ENCODE measurements around the gene KRT85. TPM values are rescaled to one million over a fixed set of nuclear protein-coding genes. Genes with fewer than 3 reads are reported as not detected.

Gene KRT85
- polyA plus RNA-seq, 1 donor (not counting 4 experiments of a cell fraction or from before 2014, with no cell fraction given): not detected

- Histone ChIP-seq H3K4me3 (ENCODE audit: control insufficient read depth in 2 of 3, extremely low read depth in 1 of 3, insufficient read depth in 2 of 3, low read depth in 1 of 3, low read length in 3 of 3) (no peak overlapping the region), H2AFZ (ENCODE audit: control insufficient read depth, low read length) (no peak overlapping the region), H3K9ac (ENCODE audit: control insufficient read depth, extremely low read depth, insufficient read depth, low read length) (no peak overlapping the region), H3K79me2 (ENCODE audit: control insufficient read depth, insufficient read depth, low read length) (no peaks in the 10 kb centered on the region), H3K27me3 (ENCODE audit: control insufficient read depth, extremely low read depth, insufficient read depth, low read length) (no peaks in the 10 kb centered on the region), H3K4me1 (ENCODE audit: control insufficient read depth, extremely low read depth, insufficient read depth, low read length) (peaks cover 8% of the 10 kb centered on the region), H3K36me3 (ENCODE audit: control insufficient read depth in 2 of 2, extremely low read depth in 1 of 2, insufficient read depth in 2 of 2, low read length in 2 of 2) (no peaks in the 10 kb centered on the region), H4K20me1 (ENCODE audit: control insufficient read depth, extremely low read depth, insufficient read depth, low read length) (no peaks in the 10 kb centered on the region), H3K9me1 (ENCODE audit: control insufficient read depth, extremely low read depth, insufficient read depth, low read length) (no peaks in the 10 kb centered on the region), H3K27ac (ENCODE audit: control insufficient read depth, insufficient read depth, low read length) (no peak overlapping the region), H3K4me2 (ENCODE audit: control insufficient read depth, extremely low read depth, insufficient read depth, low read depth, low read length) (no peak overlapping the region), H3K9me3 (ENCODE audit: control insufficient read depth, low read depth, low read length) (no peaks in the 10 kb centered on the region)
- DNase-seq (ENCODE audit: low read depth, low spot score): no peak
- FAIRE-seq: no peak
- TF ChIP-seq CTCF (optimal IDR thresholded peaks at IDR 0.05 in 1 of 3, IDR thresholded peaks at IDR 0.05 in 1 of 3, conservative IDR thresholded peaks at IDR 0.05 in 1 of 3; ENCODE audit: extremely low read depth in 1 of 3, insufficient read depth in 2 of 3, low read length in 3 of 3) (no peak), EZH2 (IDR thresholded peaks at IDR 0.05; ENCODE audit: low read length) (no peak)
- dilution Hi-C loops (cut with MboI; ENCODE audit: extremely low pct_ligation_motif_present, low sequenced_read_pairs): no loop called here
Measured at GRCh38 chr12:52353766-52354165, 13.5 kb downstream of the KRT85 start.

GRCh38 chr12:52352951-52353350 is 14.3 kb downstream of the KRT85 start:
- Histone ChIP-seq H3K27ac (ENCODE audit: control insufficient read depth, insufficient read depth, low read length) (no peak overlapping the region), H3K9ac (ENCODE audit: control insufficient read depth, extremely low read depth, insufficient read depth, low read length) (no peak overlapping the region), H3K79me2 (ENCODE audit: control insufficient read depth, insufficient read depth, low read length) (no peaks in the 10 kb centered on the region), H3K4me3 (ENCODE audit: control insufficient read depth in 2 of 3, extremely low read depth in 1 of 3, insufficient read depth in 2 of 3, low read depth in 1 of 3, low read length in 3 of 3) (no peak overlapping the region), H2AFZ (ENCODE audit: control insufficient read depth, low read length) (no peak overlapping the region), H3K36me3 (ENCODE audit: control insufficient read depth in 2 of 2, extremely low read depth in 1 of 2, insufficient read depth in 2 of 2, low read length in 2 of 2) (no peaks in the 10 kb centered on the region), H3K4me1 (ENCODE audit: control insufficient read depth, extremely low read depth, insufficient read depth, low read length) (peaks cover 8% of the 10 kb centered on the region), H3K27me3 (ENCODE audit: control insufficient read depth, extremely low read depth, insufficient read depth, low read length) (no peaks in the 10 kb centered on the region), H3K9me3 (ENCODE audit: control insufficient read depth, low read depth, low read length) (no peaks in the 10 kb centered on the region), H3K4me2 (ENCODE audit: control insufficient read depth, extremely low read depth, insufficient read depth, low read depth, low read length) (no peak overlapping the region), H3K9me1 (ENCODE audit: control insufficient read depth, extremely low read depth, insufficient read depth, low read length) (no peaks in the 10 kb centered on the region), H4K20me1 (ENCODE audit: control insufficient read depth, extremely low read depth, insufficient read depth, low read length) (no peaks in the 10 kb centered on the region)
- TF ChIP-seq EZH2 (IDR thresholded peaks at IDR 0.05; ENCODE audit: low read length) (no peak), CTCF (optimal IDR thresholded peaks at IDR 0.05 in 1 of 3, IDR thresholded peaks at IDR 0.05 in 1 of 3, conservative IDR thresholded peaks at IDR 0.05 in 1 of 3; ENCODE audit: extremely low read depth in 1 of 3, insufficient read depth in 2 of 3, low read length in 3 of 3) (no peak)
- dilution Hi-C loops (cut with MboI; ENCODE audit: extremely low pct_ligation_motif_present, low sequenced_read_pairs): no loop called here
- FAIRE-seq (no peak), DNase-seq (ENCODE audit: low read depth, low spot score) (no peak)

All from keratinocyte (primary cell).